ENCODE results near the gene METRNL.

Gene METRNL

GRCh38 chr17:83098241-83099085, 19.1 kb downstream of the METRNL start:
- DNase-seq: no peak
- in situ Hi-C loops (cut with HindIII; ENCODE audit: low pct_ligation_motif_present, low pct_unique_long_range_greater_than_20kb, low sequenced_read_pairs): no loop called here

- in situ Hi-C loops (cut with HindIII; ENCODE audit: low pct_ligation_motif_present, low pct_unique_long_range_greater_than_20kb, low sequenced_read_pairs): no loop called here
Measured at GRCh38 chr17:83099086-83099555, 19.7 kb downstream of the METRNL start.

GRCh38 chr17:83099570-83100181, 20.3 kb downstream of the METRNL start:
- DNase-seq: no peak

More at GRCh38 chr17:83099086-83099555, 19.7 kb downstream of the METRNL start:
- DNase-seq: no peak

GRCh38 chr17:83100220-83100852, 20.9 kb downstream of the METRNL start:
- DNase-seq: no peak
- in situ Hi-C loops (cut with HindIII; ENCODE audit: low pct_ligation_motif_present, low pct_unique_long_range_greater_than_20kb, low sequenced_read_pairs): no loop called here

More at GRCh38 chr17:83099570-83100181, 20.3 kb downstream of the METRNL start:
- in situ Hi-C loops (cut with HindIII; ENCODE audit: low pct_ligation_motif_present, low pct_unique_long_range_greater_than_20kb, low sequenced_read_pairs): no loop called here

GRCh38 chr17:83100853-83101391, 21.5 kb downstream of the METRNL start:
- no peak for DNase-seq
- in situ Hi-C loops (cut with HindIII; ENCODE audit: low pct_ligation_motif_present, low pct_unique_long_range_greater_than_20kb, low sequenced_read_pairs): no loop called here

GRCh38 chr17:83101805-83102480, 22.5 kb downstream of the METRNL start:
- in situ Hi-C loops (cut with HindIII; ENCODE audit: low pct_ligation_motif_present, low pct_unique_long_range_greater_than_20kb, low sequenced_read_pairs): no loop called here
- DNase-seq: no peak

- DNase-seq: no peak
- in situ Hi-C loops (cut with HindIII; ENCODE audit: low pct_ligation_motif_present, low pct_unique_long_range_greater_than_20kb, low sequenced_read_pairs): no loop called here
Measured at GRCh38 chr17:83103200-83103942, 24.0 kb downstream of the METRNL start.

GRCh38 chr17:83103943-83104311, 24.5 kb downstream of the METRNL start:
- in situ Hi-C loops (cut with HindIII; ENCODE audit: low pct_ligation_motif_present, low pct_unique_long_range_greater_than_20kb, low sequenced_read_pairs): no loop called here
- DNase-seq: no peak

GRCh38 chr17:83104577-83105505, 25.4 kb downstream of the METRNL start:
- no peak for DNase-seq
- in situ Hi-C loops (cut with HindIII; ENCODE audit: low pct_ligation_motif_present, low pct_unique_long_range_greater_than_20kb, low sequenced_read_pairs): no loop called here

- in situ Hi-C loops (cut with HindIII; ENCODE audit: low pct_ligation_motif_present, low pct_unique_long_range_greater_than_20kb, low sequenced_read_pairs): no loop called here
- no peak for DNase-seq
Measured at GRCh38 chr17:83105512-83105911, 26.1 kb downstream of the METRNL start.

- in situ Hi-C loops (cut with HindIII; ENCODE audit: low pct_ligation_motif_present, low pct_unique_long_range_greater_than_20kb, low sequenced_read_pairs): no loop called here
- no peak for DNase-seq
Measured at GRCh38 chr17:83106056-83106588, 26.7 kb downstream of the METRNL start.

GRCh38 chr17:83106913-83107655, 27.7 kb downstream of the METRNL start:
- in situ Hi-C loops (cut with HindIII; ENCODE audit: low pct_ligation_motif_present, low pct_unique_long_range_greater_than_20kb, low sequenced_read_pairs): no loop called here
- DNase-seq: no peak

GRCh38 chr17:83107656-83108048, 28.2 kb downstream of the METRNL start:
- in situ Hi-C loops (cut with HindIII; ENCODE audit: low pct_ligation_motif_present, low pct_unique_long_range_greater_than_20kb, low sequenced_read_pairs): no loop called here

GRCh38 chr17:83108709-83109108, 29.3 kb downstream of the METRNL start:
- no peak for DNase-seq
- in situ Hi-C loops (cut with HindIII; ENCODE audit: low pct_ligation_motif_present, low pct_unique_long_range_greater_than_20kb, low sequenced_read_pairs): no loop called here

More at GRCh38 chr17:83107656-83108048, 28.2 kb downstream of the METRNL start:
- DNase-seq: no peak

- no peak for DNase-seq
- in situ Hi-C loops (cut with HindIII; ENCODE audit: low pct_ligation_motif_present, low pct_unique_long_range_greater_than_20kb, low sequenced_read_pairs): no loop called here
Measured at GRCh38 chr17:83109386-83109785, 30.0 kb downstream of the METRNL start.
